Tibial nerve (tissue), 4 donors: Measurements from ENCODE around the gene EVI2B.

Experiments used
- CTCF ChIP-seq, 5 experiments: fragments of 200-600 bp in 3 of 5; fragments of 450-650 bp in 2 of 5; sonication (generic) in 3 of 5; IDR thresholded peaks; one replicate each; pipeline ENCODE4 v1.5.1; 2016 to 2019; ENCODE audit warnings: antibody characterized with exemption in 5 of 5, mild to moderate bottlenecking in 3 of 5, moderate library complexity in 2 of 5
- EP300 ChIP-seq, 2 donors: sonication (generic); formaldehyde crosslinking; IDR thresholded peaks; one replicate each; pipeline ENCODE4 v1.6.1; 2017; ENCODE audit warnings: antibody characterized with exemption in 2 of 2, mild to moderate bottlenecking in 1 of 2
- POLR2A ChIP-seq, 2 donors: fragments of 450-650 bp; IDR thresholded peaks; one replicate each; pipeline ENCODE4 v1.6.1; 2017; ENCODE audit warnings: antibody characterized with exemption in 2 of 2, mild to moderate bottlenecking in 2 of 2, moderate library complexity in 2 of 2

DNA sequence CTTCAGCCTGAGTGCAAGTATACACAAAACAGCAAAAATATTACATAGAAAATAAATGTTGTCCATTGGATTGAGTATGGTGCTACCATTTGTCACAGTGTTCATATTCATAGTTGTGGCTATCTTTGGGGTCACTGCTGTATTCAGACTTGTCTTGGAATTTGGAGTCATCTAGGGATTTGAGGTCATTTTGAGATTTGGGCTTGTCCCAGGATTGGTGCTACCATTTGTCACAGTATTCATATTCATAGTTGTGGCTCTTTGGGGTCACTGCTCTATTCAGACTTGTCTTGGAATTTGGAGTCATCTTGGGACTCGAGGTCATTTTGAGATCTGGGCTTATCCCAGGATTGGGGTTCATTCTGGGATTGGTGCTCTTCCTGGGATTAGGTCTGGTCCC is 41.6 kb downstream of the EVI2B start:
- TF ChIP-seq CTCF (IDR thresholded peaks at IDR 0.05) (no peak), EP300 (IDR thresholded peaks at IDR 0.05) (no peak), POLR2A (IDR thresholded peaks at IDR 0.05) (no peak)
